PC-3 (cell line): Measurements from ENCODE around the gene EXD3. TPM values are rescaled to one million over a fixed set of nuclear protein-coding genes. Genes with fewer than 3 reads are reported as not detected.

Source experiments
- ATAC-seq: fragments of 200-7000 bp; cut with Tn5 transposase; 2 replicates; pipeline ENCODE4 v1.9.1; 2020; ENCODE audit warnings: mild to moderate bottlenecking, moderate library complexity
- BruUV-seq: library from RNA; stranded (reverse); fragments of 400-500 nt; replicated peaks from 2 replicates; lab custom pipeline; 2021; lab: Mats Ljungman, UMichigan
- CTCF ChIA-PET: fragments of 300-600 bp; sonication (Branson Sonifier 250); formaldehyde crosslinking; loops from one replicate; lab custom pipeline; 2022; ENCODE audit warnings: antibody characterized with exemption; lab: Charles Lee
- POLR2A ChIA-PET: fragments of 300-600 bp; sonication (Branson Sonifier 250); formaldehyde crosslinking; loops from one replicate; lab custom pipeline; 2022; ENCODE audit warnings: antibody characterized with exemption; ENCODE audit not compliant: unreplicated experiment; lab: Charles Lee
- DNase-seq: peaks from one replicate; pipeline ENCODE4 v3.0.0-alpha.2; 2015
- H2AFZ ChIP-seq: fragments of 300-600 bp; sonication (generic); 2 replicates; pipeline ENCODE4 v1.6.0; 2016; ENCODE audit warnings: antibody characterized with exemption, low read length
- H3F3A ChIP-seq: fragments of 300-600 bp; sonication (generic); one replicate; pipeline ENCODE4 v1.6.0; 2017; ENCODE audit warnings: antibody characterized with exemption, low read length, control low read depth, mild to moderate bottlenecking; ENCODE audit not compliant: unreplicated experiment
- H3K27ac ChIP-seq: fragments of 300-600 bp; sonication (generic); 2 replicates; pipeline ENCODE4 v1.5.1; 2016; ENCODE audit warnings: mild to moderate bottlenecking, low read length
- H3K27me3 ChIP-seq: fragments of 300-600 bp; sonication (generic); 2 replicates; pipeline ENCODE4 v1.6.1; 2016; ENCODE audit warnings: low read length, mixed read lengths
- H3K36me3 ChIP-seq: fragments of 300-600 bp; sonication (generic); 2 replicates; pipeline ENCODE4 v1.6.1; 2016; ENCODE audit warnings: low read depth, mixed run types, low read length, mixed read lengths
- H3K4me1 ChIP-seq: fragments of 300-600 bp; sonication (generic); 2 replicates; pipeline ENCODE4 v1.5.1; 2016; ENCODE audit warnings: low read length; ENCODE audit not compliant: insufficient read depth
- H3K4me2 ChIP-seq: fragments of 300-600 bp; sonication (generic); 2 replicates; pipeline ENCODE4 v1.6.0; 2016; ENCODE audit warnings: low read length
- H3K4me3 ChIP-seq: fragments of 300-600 bp; sonication (generic); 2 replicates; pipeline ENCODE4 v1.5.1; 2016; ENCODE audit warnings: mild to moderate bottlenecking, low read length, mixed read lengths
- H3K79me2 ChIP-seq: fragments of 300-600 bp; sonication (generic); 2 replicates; pipeline ENCODE4 v1.6.1; 2017; ENCODE audit warnings: low read length, mixed read lengths
- H3K9ac ChIP-seq: fragments of 300-600 bp; sonication (generic); 2 replicates; pipeline ENCODE4 v1.6.0; 2016; ENCODE audit warnings: mild to moderate bottlenecking, low read length
- H3K9me2 ChIP-seq: fragments of 300-600 bp; sonication (generic); replicated peaks from 2 replicates; pipeline ENCODE4 v1.6.1; 2016; ENCODE audit warnings: mixed run types, low read length, mixed read lengths
- H3K9me3 ChIP-seq: fragments of 300-600 bp; sonication (generic); 2 replicates; pipeline ENCODE4 v1.6.1; 2016; ENCODE audit warnings: low read length, mixed read lengths
- H4K20me1 ChIP-seq: fragments of 300-600 bp; sonication (generic); 2 replicates; pipeline ENCODE4 v1.6.1; 2016; ENCODE audit warnings: low read length, mixed read lengths
- CTCF ChIP-seq: fragments of 300-600 bp; sonication (generic); conservative IDR thresholded peaks from 2 replicates; pipeline ENCODE4 v1.5.1; 2017; ENCODE audit warnings: antibody characterized with exemption, low read depth, mild to moderate bottlenecking, low read length
- EZH2 ChIP-seq: fragments of 300-600 bp; sonication (generic); IDR thresholded peaks from one replicate; pipeline ENCODE4 v1.6.1; 2017; ENCODE audit warnings: antibody characterized with exemption, mild to moderate bottlenecking, low read length; ENCODE audit not compliant: unreplicated experiment
- EZH2phosphoT487 ChIP-seq: fragments of 300-600 bp; sonication (generic); IDR thresholded peaks from 2 replicates; pipeline ENCODE4 v1.6.1; 2018; ENCODE audit warnings: mild to moderate bottlenecking, antibody characterized with exemption, low read length, borderline replicate concordance
- intact Hi-C: fragments of 100-400 bp; cut with micrococcal nuclease; formaldehyde crosslinking; loops from 2 replicates; pipeline ENCODE4 v1.9.0; 2023
- total RNA-seq: library from RNA; depleted of rRNA; stranded (reverse); fragments of >200 nt; gene quantifications from 2 replicates; pipeline ENCODE4 v1.2.3, GENCODE V29; 2014

The EXD3 gene
- total RNA-seq, 1 experiment from 2014 or later, result 1.9 TPM

GRCh38 chr9:137407590-137408300, 15.2 kb downstream of the EXD3 start:
- Histone ChIP-seq H4K20me1 (no peaks in the 10 kb centered on the region), H3K27me3 (no peaks in the 10 kb centered on the region), H3K36me3 (no peaks in the 10 kb centered on the region), H3K4me1 (peaks cover 18% of the 10 kb centered on the region), H3K79me2 (peaks cover 3% of the 10 kb centered on the region; the same call in 1 of the 2 replicates), H3K4me2 (peak overlapping the region; percentile 66), H3K4me3 (peak overlapping the region; percentile 50; the same call in 1 of the 2 replicates), H3K9me2 (no peaks in the 10 kb centered on the region), H2AFZ (no peak overlapping the region), H3K9me3 (no peaks in the 10 kb centered on the region), H3F3A (no peaks in the 10 kb centered on the region), H3K27ac (no peak overlapping the region), H3K9ac (no peak overlapping the region)
- BruUV-seq, result no TSS peak
- intact Hi-C loops, result no loop called here
- POLR2A ChIA-PET, result no interaction called here
- CTCF ChIA-PET, result no interaction called here
- no peak for ATAC-seq
- no peak for TF ChIP-seq EZH2
- TF ChIP-seq EZH2phosphoT487, result no peak
- no peak for TF ChIP-seq CTCF
- no peak for DNase-seq

- CTCF ChIA-PET, result no interaction called here
- DNase-seq, result peak; percentile 32
Observed at GRCh38 chr9:137406876-137407589, 15.9 kb downstream of the EXD3 start.

More at GRCh38 chr9:137406876-137407589, 15.9 kb downstream of the EXD3 start:
- Histone ChIP-seq H3K9me3 (no peaks in the 10 kb centered on the region), H3K79me2 (no peaks in the 10 kb centered on the region), H3K27me3 (no peaks in the 10 kb centered on the region), H3F3A (no peaks in the 10 kb centered on the region), H4K20me1 (no peaks in the 10 kb centered on the region), H2AFZ (0 out of 2 replicates have a peak overlapping the region, but pooled peaks have one; percentile 10), H3K4me3 (peak overlapping the region; percentile 50; the same call in 1 of the 2 replicates), H3K4me2 (peak overlapping the region; percentile 66), H3K9ac (no peak overlapping the region), H3K9me2 (no peaks in the 10 kb centered on the region), H3K27ac (no peak overlapping the region), H3K4me1 (peaks cover 11% of the 10 kb centered on the region), H3K36me3 (no peaks in the 10 kb centered on the region)
- ATAC-seq, result peak; percentile 61
- no TSS peak for BruUV-seq
- intact Hi-C loops, result no loop called here
- POLR2A ChIA-PET, result no interaction called here
- TF ChIP-seq EZH2, result no peak
- no peak for TF ChIP-seq EZH2phosphoT487
- TF ChIP-seq CTCF, result peak; percentile 50
